ENCODE measurements around the gene ELF4. TPM values are rescaled to one million over a fixed set of nuclear protein-coding genes. Genes with fewer than 3 reads are reported as not detected.

Gene ELF4
- total RNA-seq = 10 to 100 TPM; 46.0 to 49.5 TPM

DNA sequence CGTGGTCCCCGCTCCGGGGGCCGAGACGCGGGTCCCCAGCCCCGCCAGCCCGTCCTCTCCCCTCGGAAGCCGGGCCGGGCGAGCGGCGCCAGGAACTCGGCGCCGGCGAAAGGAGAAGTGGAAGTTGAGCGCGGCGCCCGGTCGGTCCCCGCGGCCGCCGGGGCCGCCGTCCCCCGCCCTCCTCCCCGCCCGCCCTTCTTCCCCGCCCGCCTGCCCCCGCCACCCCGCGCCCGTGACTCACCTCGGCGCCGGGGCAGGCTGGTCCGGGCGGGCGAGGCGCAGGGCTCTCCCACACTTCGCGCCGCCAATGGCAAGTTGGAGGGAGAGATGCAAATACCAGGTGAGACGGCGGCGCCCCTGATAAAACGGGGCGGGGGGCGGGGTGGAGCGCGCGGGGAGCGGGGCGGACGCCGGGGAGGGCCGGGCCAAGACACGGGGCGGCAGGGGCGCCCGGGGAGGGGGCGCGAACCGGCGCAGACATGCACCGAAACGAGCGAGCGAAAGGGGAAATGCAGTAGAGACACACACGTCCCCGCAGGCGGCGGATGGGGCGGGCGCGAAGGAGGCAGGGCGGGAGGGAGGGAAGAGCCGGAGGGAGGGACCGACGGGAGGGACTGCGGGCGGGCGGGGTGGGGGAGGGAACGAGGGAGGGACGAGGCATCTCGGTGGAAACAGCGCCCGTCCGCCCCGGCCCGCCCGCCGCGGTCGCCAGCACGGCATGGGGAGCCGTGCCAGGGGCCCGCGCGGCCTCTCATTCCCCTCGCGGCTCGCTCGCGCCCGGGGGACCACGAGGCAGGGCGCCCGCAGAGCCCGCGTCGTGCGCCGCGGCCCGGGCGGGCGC, at the start of gene ELF4:
ELF4 (minus strand) TSS at position 119 of the 841 bp plus-strand sequence. CDS start 29,167 bp downstream, outside the sequence.
- POLR2A ChIA-PET = no interaction called here

DNA sequence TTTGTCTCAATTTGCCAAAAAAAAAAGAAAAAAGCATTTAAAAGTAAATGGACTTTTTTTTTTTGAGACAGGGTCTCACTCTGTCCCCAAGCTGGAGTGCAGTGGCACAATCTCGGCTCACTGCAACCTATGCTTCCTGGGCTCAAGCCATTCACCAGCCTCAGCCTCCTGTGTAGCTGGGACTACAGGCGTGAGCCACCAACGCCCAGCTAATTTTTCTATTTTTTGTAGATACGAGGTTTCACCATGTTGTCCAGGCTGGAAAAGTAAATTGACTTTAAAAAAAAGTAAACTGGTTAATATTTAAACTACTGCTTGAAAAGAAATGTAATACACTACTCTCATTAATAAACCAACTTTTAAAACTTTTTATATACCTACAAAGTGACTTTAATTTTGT, 49.5 kb upstream of the ELF4 start:
- POLR2A ChIA-PET = no interaction called here
- H3K9me3 Mint-ChIP-seq = no peaks in the 10 kb centered on the region

More for the DNA sequence above, at the start of gene ELF4:
- Mint-ChIP-seq H3K9me3 (no peaks in the 10 kb centered on the region), H3K27ac (peak within 1 kb of the TSS; percentile 88), H3K36me3 (ENCODE audit: low read depth) (peaks cover 7% of the 10 kb centered on the region), H3K4me1 (peaks cover 46% of the 10 kb centered on the region), H3K27me3 (no peaks in the 10 kb centered on the region), H3K4me3 (peak within 1 kb of the TSS; percentile 91)
- DNase-seq = peak; percentile 50
- CTCF ChIA-PET = interaction anchor here (1.6 kb wide), 1 partner anchor 15 kb away, joined by 4 read pairs; no protein-coding TSS in a partner anchor

DNA sequence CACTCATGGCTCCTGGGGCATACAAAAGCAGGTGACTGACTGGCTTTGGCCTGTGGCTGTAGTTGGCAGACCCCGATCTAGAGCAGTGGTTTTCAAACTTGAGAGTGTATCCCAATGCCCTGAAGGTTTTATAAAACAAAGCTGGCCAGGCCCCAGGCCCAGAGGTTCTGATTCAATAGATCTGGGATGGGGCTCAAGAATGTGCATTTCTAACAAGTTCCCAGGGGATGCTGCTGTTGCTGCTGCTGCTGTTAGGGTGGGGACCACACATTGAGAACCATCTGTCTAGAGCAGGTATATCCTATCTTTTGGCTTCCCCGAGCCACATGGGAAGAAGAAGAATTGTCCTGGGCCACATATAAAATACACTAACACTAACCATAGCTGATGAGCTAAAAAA, 48.0 kb upstream of the ELF4 start:
- POLR2A ChIA-PET = no interaction called here
- no peak overlapping the region for H3K27ac Mint-ChIP-seq
- no peaks in the 10 kb centered on the region for H3K9me3 Mint-ChIP-seq
- H3K4me1 Mint-ChIP-seq = peaks cover 22% of the 10 kb centered on the region
- CTCF ChIA-PET = interaction anchor here (1.2 kb wide), 1 partner anchor 19 kb away, joined by 3 read pairs; no protein-coding TSS in a partner anchor
- H3K27me3 Mint-ChIP-seq = no peaks in the 10 kb centered on the region
- no peak for DNase-seq
- no peak overlapping the region for H3K4me3 Mint-ChIP-seq
- peaks cover 4% of the 10 kb centered on the region for H3K36me3 Mint-ChIP-seq (ENCODE audit: low read depth)

More for the DNA sequence above, 49.5 kb upstream of the ELF4 start:
- peaks cover 4% of the 10 kb centered on the region for H3K36me3 Mint-ChIP-seq (ENCODE audit: low read depth)
- H3K4me3 Mint-ChIP-seq = no peak overlapping the region
- DNase-seq = no peak
- H3K27ac Mint-ChIP-seq = no peak overlapping the region
- CTCF ChIA-PET = interaction anchor here (1.0 to 1.5 kb wide), 2 partner anchors 8 to 99 kb away, joined by 3 read pairs; no protein-coding TSS in a partner anchor
- H3K27me3 Mint-ChIP-seq = no peaks in the 10 kb centered on the region
- H3K4me1 Mint-ChIP-seq = peaks cover 33% of the 10 kb centered on the region

DNA sequence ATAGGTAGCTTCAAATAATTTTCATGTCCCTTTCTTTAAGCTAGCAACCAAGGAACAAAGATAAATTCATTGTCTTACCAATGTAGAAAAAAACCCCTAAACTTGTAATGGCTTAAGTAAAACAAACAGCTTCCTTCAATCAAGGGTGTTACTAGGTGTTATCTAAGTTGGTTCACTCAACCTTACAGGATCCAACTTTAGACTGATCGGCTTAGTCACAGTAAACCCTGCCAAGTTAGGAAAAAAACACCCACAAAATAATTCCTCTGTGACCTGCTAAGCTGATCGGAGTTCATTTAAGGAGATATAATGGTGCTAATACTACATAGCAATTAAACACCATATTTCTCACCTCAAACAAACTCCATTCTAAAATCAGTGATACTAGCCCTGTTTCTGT, 45.3 kb upstream of the ELF4 start:
- no peak for DNase-seq
- no peaks in the 10 kb centered on the region for H3K27me3 Mint-ChIP-seq
- H3K36me3 Mint-ChIP-seq (ENCODE audit: low read depth) = peaks cover 10% of the 10 kb centered on the region
- no peak overlapping the region for H3K4me3 Mint-ChIP-seq
- ChIA-PET CTCF (interaction anchor here (0.7 to 1.5 kb wide), 3 partner anchors 9 to 25 kb away, joined by 3 to 4 read pairs (median 3); no protein-coding TSS in a partner anchor), POLR2A (interaction anchor here (0.6 kb wide), 1 partner anchor 262 kb away, joined by 3 read pairs; no protein-coding TSS in a partner anchor)
- peaks cover 9% of the 10 kb centered on the region for H3K4me1 Mint-ChIP-seq
- no peak overlapping the region for H3K27ac Mint-ChIP-seq
- H3K9me3 Mint-ChIP-seq = no peaks in the 10 kb centered on the region

DNA sequence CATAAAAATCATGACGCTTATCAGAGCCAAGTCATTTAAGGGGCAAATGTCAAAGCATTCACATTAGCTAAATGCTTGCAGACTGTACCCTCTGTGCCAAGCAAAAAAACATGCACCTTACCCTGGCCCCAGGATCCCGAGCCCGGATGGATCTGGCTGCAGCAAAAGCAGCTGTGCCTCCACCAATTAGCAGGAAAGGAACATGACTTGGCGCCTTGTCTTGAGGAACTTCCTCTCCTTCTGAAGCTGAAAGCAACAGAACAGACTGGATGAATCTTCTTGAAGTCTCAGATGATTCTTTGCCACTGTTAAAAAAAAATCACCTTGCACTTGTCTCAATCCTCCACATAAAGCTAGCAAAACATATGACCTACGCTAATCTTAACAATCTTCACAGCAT, 37.3 kb upstream of the ELF4 start:
- H3K27ac Mint-ChIP-seq = no peak overlapping the region
- POLR2A ChIA-PET = no interaction called here
- no peak overlapping the region for H3K4me3 Mint-ChIP-seq
- no peak for DNase-seq
- CTCF ChIA-PET = interaction anchor here (1.2 to 3.3 kb wide), 2 partner anchors 27 to 29 kb away, joined by 3 to 9 read pairs; no protein-coding TSS in a partner anchor
- peaks cover 4% of the 10 kb centered on the region for H3K4me1 Mint-ChIP-seq
- peaks cover 29% of the 10 kb centered on the region for H3K36me3 Mint-ChIP-seq (ENCODE audit: low read depth)
- H3K9me3 Mint-ChIP-seq = no peaks in the 10 kb centered on the region
- H3K27me3 Mint-ChIP-seq = no peaks in the 10 kb centered on the region

DNA sequence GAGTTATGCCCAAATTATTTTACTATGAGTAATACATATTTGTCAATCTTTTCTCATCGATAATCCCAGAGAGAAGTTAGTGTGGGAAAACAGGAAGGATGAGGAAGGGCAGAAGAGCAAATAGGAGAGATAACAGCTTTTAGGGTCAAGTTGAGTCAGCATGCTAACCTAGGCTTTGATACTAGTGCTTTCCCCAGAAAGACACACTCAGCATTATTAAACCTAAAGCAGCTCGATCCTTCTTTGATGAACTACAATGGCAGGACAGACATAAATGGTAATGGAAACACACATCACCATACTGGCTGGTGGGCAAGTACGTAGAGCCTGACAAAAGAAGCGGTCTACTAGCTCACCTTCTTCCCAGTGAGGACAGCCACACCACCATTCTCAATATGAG, 34.8 kb upstream of the ELF4 start:
- ChIA-PET POLR2A (no interaction called here), CTCF (interaction anchor here (1.4 to 3.3 kb wide), 3 partner anchors 9 to 24 kb away, joined by 4 to 9 read pairs (median 4); no protein-coding TSS in a partner anchor)
- H3K27me3 Mint-ChIP-seq = no peaks in the 10 kb centered on the region
- DNase-seq = no peak
- no peak overlapping the region for H3K27ac Mint-ChIP-seq
- H3K4me1 Mint-ChIP-seq = peaks cover 4% of the 10 kb centered on the region
- H3K9me3 Mint-ChIP-seq = no peaks in the 10 kb centered on the region
- peaks cover 38% of the 10 kb centered on the region for H3K36me3 Mint-ChIP-seq (ENCODE audit: low read depth)
- H3K4me3 Mint-ChIP-seq = no peak overlapping the region

DNA sequence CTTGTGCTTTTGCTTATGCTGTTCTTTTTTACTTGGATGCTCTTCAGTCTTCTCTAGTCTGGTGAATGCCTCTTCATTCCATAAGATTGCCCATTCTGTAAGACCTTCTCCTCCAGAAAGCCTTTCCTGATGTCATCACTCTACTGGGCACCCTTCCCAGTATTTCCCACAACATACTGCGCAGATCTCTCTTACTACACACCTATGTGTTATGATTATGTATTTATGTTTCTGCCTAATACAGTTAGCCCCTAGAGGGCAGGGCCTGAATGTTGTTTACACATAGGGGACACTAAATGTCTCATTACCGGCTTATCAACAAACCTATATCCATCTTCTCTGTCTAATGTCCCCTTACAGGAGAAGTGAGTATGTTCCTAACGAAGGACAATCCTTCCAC, 34.2 kb upstream of the ELF4 start:
- peaks cover 4% of the 10 kb centered on the region for H3K4me1 Mint-ChIP-seq
- no peak overlapping the region for H3K4me3 Mint-ChIP-seq
- ChIA-PET CTCF (no interaction called here), POLR2A (no interaction called here)
- no peak overlapping the region for H3K27ac Mint-ChIP-seq
- no peak for DNase-seq
- no peaks in the 10 kb centered on the region for H3K27me3 Mint-ChIP-seq
- peaks cover 38% of the 10 kb centered on the region for H3K36me3 Mint-ChIP-seq (ENCODE audit: low read depth)
- H3K9me3 Mint-ChIP-seq = no peaks in the 10 kb centered on the region

DNA sequence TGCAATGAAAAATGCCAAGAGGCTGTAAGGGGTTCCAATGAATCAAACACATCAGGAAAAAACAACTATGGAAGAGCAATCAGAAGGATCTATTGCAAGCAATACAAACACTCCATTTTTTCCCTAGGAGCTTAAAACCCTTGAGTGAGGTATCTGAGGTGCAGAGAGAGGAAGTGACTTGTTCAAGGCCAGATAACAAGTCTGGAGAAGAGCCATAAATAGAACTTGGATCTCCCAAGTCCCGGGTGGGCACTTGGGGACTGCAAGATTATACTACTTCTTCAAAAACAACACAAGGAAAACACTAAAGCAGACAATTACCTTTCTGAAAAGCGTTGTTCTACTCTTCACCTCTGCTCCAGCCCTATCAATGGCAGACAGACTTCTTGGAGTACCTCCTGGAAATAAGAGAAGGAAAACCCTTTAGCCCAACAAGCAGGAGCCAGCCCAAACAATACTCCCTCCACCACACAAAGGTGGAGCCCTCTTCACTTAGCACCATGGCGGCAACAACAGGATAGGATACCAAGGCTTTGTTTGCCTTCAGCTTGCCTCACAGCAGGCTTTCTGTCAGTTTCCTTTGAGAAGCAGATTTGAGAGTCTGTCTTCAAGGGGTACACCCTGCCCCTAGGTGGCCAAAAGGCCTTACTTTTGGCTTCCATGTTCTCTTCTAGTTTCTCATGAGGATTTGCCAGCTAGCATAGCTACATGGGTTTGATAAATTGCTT, 29.3 kb upstream of the ELF4 start:
- CTCF ChIA-PET = interaction anchor here (0.5 to 1.2 kb wide), 3 partner anchors 14 to 79 kb away, joined by 3 read pairs; no protein-coding TSS in a partner anchor
- Mint-ChIP-seq H3K4me1 (no peaks in the 10 kb centered on the region), H3K36me3 (ENCODE audit: low read depth) (peaks cover 37% of the 10 kb centered on the region), H3K4me3 (no peak overlapping the region), H3K27ac (no peak overlapping the region), H3K27me3 (no peaks in the 10 kb centered on the region), H3K9me3 (no peaks in the 10 kb centered on the region)
- POLR2A ChIA-PET = no interaction called here
- no peak for DNase-seq

DNA sequence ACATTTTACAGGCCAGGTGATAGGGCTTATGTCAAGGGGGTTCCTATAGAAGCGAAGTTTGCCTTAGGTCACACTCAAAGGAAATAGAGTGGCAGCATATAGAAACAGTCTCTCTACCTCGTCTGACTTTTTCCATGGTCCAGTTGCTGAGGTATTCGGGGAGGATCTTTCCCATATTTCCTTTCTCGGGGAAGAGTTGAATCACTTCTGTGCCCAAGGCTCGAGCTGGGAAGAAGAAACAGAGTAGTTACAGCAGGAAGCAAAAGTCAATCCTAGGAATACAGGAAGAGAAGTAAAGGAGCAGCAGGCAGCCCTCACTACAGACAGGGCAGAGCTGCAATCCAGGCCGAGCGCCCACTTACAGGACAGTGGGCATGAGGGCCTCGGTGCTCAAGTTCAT, 26.7 kb upstream of the ELF4 start:
- no peak overlapping the region for H3K27ac Mint-ChIP-seq
- DNase-seq = no peak
- H3K4me1 Mint-ChIP-seq = no peaks in the 10 kb centered on the region
- ChIA-PET POLR2A (interaction anchor here (0.6 kb wide), 1 partner anchor 39 kb away, joined by 3 read pairs; no protein-coding TSS in a partner anchor), CTCF (interaction anchor here (0.5 kb wide), 1 partner anchor 16 kb away, joined by 3 read pairs; no protein-coding TSS in a partner anchor)
- peaks cover 26% of the 10 kb centered on the region for H3K36me3 Mint-ChIP-seq (ENCODE audit: low read depth)
- H3K27me3 Mint-ChIP-seq = no peaks in the 10 kb centered on the region
- no peak overlapping the region for H3K4me3 Mint-ChIP-seq
- no peaks in the 10 kb centered on the region for H3K9me3 Mint-ChIP-seq

DNA sequence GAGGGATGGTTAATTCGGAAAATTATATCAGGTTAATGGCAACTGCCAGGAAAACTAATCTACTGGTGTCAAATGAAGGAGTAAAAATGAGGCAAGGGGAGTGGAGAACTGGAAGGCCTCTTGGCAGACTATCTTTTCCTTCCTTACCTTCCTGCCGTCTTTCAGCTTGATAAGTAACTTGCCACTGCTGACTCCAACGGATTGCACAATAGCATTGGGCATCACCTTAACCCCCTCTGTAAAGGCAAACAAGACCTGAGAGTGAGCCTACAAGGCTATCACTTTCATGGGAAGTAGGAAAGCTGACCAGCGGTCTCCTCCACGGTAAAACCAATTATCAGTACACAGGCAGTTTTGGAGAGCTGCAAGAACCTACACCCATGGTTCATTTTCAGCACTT, 26.2 kb upstream of the ELF4 start:
- H3K27me3 Mint-ChIP-seq = no peaks in the 10 kb centered on the region
- H3K36me3 Mint-ChIP-seq (ENCODE audit: low read depth) = peaks cover 21% of the 10 kb centered on the region
- DNase-seq = no peak
- CTCF ChIA-PET = no interaction called here
- peak overlapping the region; percentile 46 for H3K27ac Mint-ChIP-seq
- POLR2A ChIA-PET = no interaction called here
- no peaks in the 10 kb centered on the region for H3K9me3 Mint-ChIP-seq
- H3K4me1 Mint-ChIP-seq = no peaks in the 10 kb centered on the region
- no peak overlapping the region for H3K4me3 Mint-ChIP-seq

DNA sequence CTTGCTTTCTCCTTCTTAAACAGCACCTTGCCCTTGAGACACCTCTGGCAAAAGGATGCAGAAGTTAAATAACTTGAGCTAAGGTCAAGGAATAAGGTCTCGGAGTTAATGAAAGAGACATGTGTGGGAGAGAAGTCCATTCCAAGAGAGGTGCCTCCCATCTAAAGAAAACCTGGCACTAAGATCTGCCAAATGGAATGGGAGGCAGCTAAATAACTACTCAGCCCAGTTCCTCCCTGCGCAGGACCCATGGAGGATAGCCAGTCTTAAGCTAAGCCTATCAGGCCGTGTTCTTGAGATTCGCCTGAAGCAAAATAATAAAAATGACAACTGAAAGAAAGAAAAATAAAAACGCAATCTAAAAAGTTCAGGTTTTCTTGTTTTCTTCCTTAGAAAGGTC, 20.7 kb upstream of the ELF4 start:
- Mint-ChIP-seq H3K27ac (no peak overlapping the region), H3K9me3 (no peaks in the 10 kb centered on the region), H3K36me3 (ENCODE audit: low read depth) (peaks cover 19% of the 10 kb centered on the region), H3K4me1 (no peaks in the 10 kb centered on the region), H3K4me3 (no peak overlapping the region), H3K27me3 (no peaks in the 10 kb centered on the region)
- POLR2A ChIA-PET = no interaction called here
- DNase-seq = no peak
- CTCF ChIA-PET = interaction anchor here (0.9 to 1.4 kb wide), 2 partner anchors 10 to 25 kb away, joined by 3 to 7 read pairs; no protein-coding TSS in a partner anchor

DNA sequence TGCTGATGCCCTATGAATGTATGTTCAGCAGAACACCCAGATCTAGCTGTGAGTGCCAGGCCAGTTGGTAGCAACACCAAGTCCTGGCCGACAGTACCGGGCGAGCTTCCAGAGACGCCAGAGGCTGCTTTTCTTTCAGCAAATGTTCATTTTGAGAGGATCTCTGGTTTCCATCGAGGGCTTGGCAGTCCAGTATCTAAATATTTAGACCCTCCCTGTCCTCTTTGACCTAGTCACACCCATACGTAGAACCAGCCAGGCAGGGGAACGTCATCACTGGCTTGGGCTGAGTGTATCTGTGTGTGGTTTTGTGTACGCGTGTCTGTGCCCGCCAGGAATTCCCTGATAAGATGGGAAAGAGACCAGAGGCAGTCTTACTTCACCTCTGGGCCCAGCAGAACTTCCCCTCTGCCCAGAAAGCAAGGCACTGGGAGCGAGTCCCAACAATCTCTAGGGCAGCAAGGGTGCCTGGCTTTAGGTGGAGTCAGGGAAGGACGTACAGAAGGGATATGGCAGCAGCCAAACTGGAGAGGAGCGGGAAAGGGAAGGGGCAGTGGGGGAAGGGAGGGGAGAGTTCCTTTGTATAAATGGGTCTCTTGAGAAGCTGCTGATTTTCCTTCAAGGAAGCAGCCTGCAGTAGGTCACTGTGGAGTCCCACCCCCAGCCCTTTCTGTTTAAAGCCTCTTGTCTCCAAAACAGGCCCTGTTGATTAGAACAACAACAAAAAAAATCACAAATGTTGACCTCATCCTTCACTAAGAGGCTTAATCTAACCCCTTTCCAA, 15.0 kb upstream of the ELF4 start:
- H3K4me3 Mint-ChIP-seq = no peak overlapping the region
- no peaks in the 10 kb centered on the region for H3K9me3 Mint-ChIP-seq
- H3K27ac Mint-ChIP-seq = no peak overlapping the region
- peaks cover 22% of the 10 kb centered on the region for H3K36me3 Mint-ChIP-seq (ENCODE audit: low read depth)
- no peaks in the 10 kb centered on the region for H3K27me3 Mint-ChIP-seq
- ChIA-PET POLR2A (no interaction called here), CTCF (no interaction called here)
- H3K4me1 Mint-ChIP-seq = peaks cover 1% of the 10 kb centered on the region
- DNase-seq = no peak

Data from activated CD4-positive, alpha-beta T cell treated with anti-CD3 and anti-CD28 coated beads, Interleukin-2, amount 10 ng/mL, durations not matched to agents 7 days and 5 days (primary cell).